Thyroid gland (tissue), 4 donors: ENCODE measurements around the gene CALCB.

Experiments
- POLR2A ChIP-seq, 2 donors: fragments of 450-650 bp; IDR thresholded peaks; one replicate each; pipeline ENCODE4 v1.6.1; 2017; ENCODE audit warnings: antibody characterized with exemption in 2 of 2, mild to moderate bottlenecking in 2 of 2, moderate library complexity in 1 of 2
- TF ChIP-seq, protein P1 (sequence below), 6 experiments: fragments of 200-600 bp in 3 of 6; fragments of 450-650 bp in 3 of 6; sonication (generic) in 3 of 6; IDR thresholded peaks; one replicate each; pipeline ENCODE4 v1.5.1; 2016 to 2019; ENCODE audit warnings: antibody characterized with exemption in 6 of 6, mild to moderate bottlenecking in 2 of 6, inconsistent platforms in 1 of 6, moderate library complexity in 1 of 6

- TF ChIP-seq, protein P1, sequence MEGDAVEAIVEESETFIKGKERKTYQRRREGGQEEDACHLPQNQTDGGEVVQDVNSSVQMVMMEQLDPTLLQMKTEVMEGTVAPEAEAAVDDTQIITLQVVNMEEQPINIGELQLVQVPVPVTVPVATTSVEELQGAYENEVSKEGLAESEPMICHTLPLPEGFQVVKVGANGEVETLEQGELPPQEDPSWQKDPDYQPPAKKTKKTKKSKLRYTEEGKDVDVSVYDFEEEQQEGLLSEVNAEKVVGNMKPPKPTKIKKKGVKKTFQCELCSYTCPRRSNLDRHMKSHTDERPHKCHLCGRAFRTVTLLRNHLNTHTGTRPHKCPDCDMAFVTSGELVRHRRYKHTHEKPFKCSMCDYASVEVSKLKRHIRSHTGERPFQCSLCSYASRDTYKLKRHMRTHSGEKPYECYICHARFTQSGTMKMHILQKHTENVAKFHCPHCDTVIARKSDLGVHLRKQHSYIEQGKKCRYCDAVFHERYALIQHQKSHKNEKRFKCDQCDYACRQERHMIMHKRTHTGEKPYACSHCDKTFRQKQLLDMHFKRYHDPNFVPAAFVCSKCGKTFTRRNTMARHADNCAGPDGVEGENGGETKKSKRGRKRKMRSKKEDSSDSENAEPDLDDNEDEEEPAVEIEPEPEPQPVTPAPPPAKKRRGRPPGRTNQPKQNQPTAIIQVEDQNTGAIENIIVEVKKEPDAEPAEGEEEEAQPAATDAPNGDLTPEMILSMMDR (IDR thresholded peaks at IDR 0.05): no peak
- no peak for TF ChIP-seq POLR2A (IDR thresholded peaks at IDR 0.05)
Observed at GRCh38 chr11:15062599-15062998, 10.8 kb upstream of the CALCB start.
